Activated CD4-positive, alpha-beta memory T cell treated with anti-CD3 and anti-CD28 coated beads for 36 hours (primary cell): ENCODE measurements around the gene SPATA24. TPM values are rescaled to one million over a fixed set of nuclear protein-coding genes. Genes with fewer than 3 reads are reported as not detected.
"Not testable (repeated sequence)": the region's sequence is repeated elsewhere in the genome, so short reads cannot be mapped to it uniquely, and the experiment has no call there.

Experiments
- CTCF ChIA-PET: fragments of 350-600 bp; sonication (Branson Sonifier 250); formaldehyde crosslinking; loops from one replicate; lab custom pipeline; 2021; ENCODE audit warnings: antibody characterized with exemption, inconsistent platforms; lab: Charles Lee
- POLR2A ChIA-PET: fragments of 350-600 bp; sonication (Branson Sonifier 250); formaldehyde crosslinking; loops from one replicate; lab custom pipeline; 2021; ENCODE audit warnings: antibody characterized with exemption; lab: Charles Lee
- DNase-seq: peaks from one replicate; pipeline ENCODE4 v3.0.0-alpha.2; 2020
- H3K27ac Mint-ChIP-seq: one replicate; pipeline ENCODE4 v1.8.0; 2021; ENCODE audit warnings: mixed read lengths
- H3K27me3 Mint-ChIP-seq: one replicate; pipeline ENCODE4 v1.8.0; 2021; ENCODE audit warnings: mixed read lengths
- H3K36me3 Mint-ChIP-seq: one replicate; pipeline ENCODE4 v1.8.0; 2021; ENCODE audit warnings: mixed read lengths
- H3K4me1 Mint-ChIP-seq: one replicate; pipeline ENCODE4 v1.8.0; 2021; ENCODE audit warnings: low read depth, mixed read lengths
- H3K4me3 Mint-ChIP-seq: one replicate; pipeline ENCODE4 v1.8.0; 2021; ENCODE audit warnings: mild to moderate bottlenecking, mixed read lengths
- H3K9me3 Mint-ChIP-seq: one replicate; pipeline ENCODE4 v1.8.0; 2021; ENCODE audit warnings: mixed read lengths
- intact Hi-C: fragments of 100-400 bp; cut with micrococcal nuclease; formaldehyde crosslinking; loops from one replicate; pipeline ENCODE4 v1.15.1; 2023
- total RNA-seq, 2 experiments: library from RNA; stranded (reverse); gene quantifications; one replicate each; pipeline ENCODE4 v1.2.3, GENCODE V29; 2021

The SPATA24 gene
- total RNA-seq, 2 experiments from 2014 or later = 3.7 to 5.2 TPM

- no peaks in the 10 kb centered on the region for H3K27me3 Mint-ChIP-seq
- peaks cover 5% of the 10 kb centered on the region for H3K36me3 Mint-ChIP-seq
- CTCF ChIA-PET = interaction anchor here (1.1 kb wide), 1 partner anchor 34 kb away, joined by 3 read pairs; no protein-coding TSS in a partner anchor
- H3K4me1 Mint-ChIP-seq = peaks cover 52% of the 10 kb centered on the region
- peak overlapping the region; percentile 20 for H3K4me3 Mint-ChIP-seq
- H3K27ac Mint-ChIP-seq = peak overlapping the region; percentile 38
- POLR2A ChIA-PET = no interaction called here
- no peak for DNase-seq
- intact Hi-C loops = no loop called here
- H3K9me3 Mint-ChIP-seq = no peaks in the 10 kb centered on the region
Observed at GRCh38 chr5:139388198-139388821, 15.6 kb downstream of the SPATA24 start.

DNA sequence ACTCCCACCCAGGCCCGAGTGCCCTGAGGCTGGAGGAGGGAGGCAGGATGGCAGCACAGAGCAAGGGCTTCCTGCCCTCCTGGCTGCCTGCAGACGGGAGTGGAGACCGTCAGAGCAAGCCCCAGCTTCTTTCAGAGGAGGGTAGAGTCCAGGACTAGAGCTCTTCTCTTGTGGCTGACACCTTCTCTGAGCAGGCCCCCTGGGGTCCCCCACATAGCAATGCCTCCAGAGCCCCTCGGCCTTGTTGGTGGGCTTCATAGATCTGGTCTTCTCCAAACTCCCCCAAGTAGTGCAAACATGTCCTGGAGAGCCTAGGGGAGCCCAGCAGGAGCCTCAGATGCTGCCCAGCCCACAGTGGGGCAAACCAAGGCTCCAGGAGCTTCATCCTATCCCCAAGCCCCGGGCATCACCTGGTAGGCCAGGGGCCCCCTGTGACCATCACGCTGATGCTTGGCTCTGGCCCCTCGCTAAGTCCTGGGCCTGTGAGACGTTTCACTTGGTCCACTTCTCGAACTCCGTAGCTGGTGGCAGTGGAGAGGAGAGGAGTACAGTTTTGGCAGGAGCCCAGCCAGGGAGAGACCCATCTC is 16.2 kb downstream of the SPATA24 start:
- Mint-ChIP-seq H3K27me3 (no peaks in the 10 kb centered on the region), H3K27ac (peak overlapping the region; percentile 38), H3K36me3 (peaks cover 4% of the 10 kb centered on the region), H3K4me3 (no peak overlapping the region), H3K4me1 (peaks cover 52% of the 10 kb centered on the region), H3K9me3 (no peaks in the 10 kb centered on the region)
- ChIA-PET POLR2A (no interaction called here), CTCF (interaction anchor here (1.1 kb wide), 1 partner anchor 35 kb away, joined by 3 read pairs; no protein-coding TSS in a partner anchor)
- DNase-seq = no peak
- intact Hi-C loops = no loop called here

DNA sequence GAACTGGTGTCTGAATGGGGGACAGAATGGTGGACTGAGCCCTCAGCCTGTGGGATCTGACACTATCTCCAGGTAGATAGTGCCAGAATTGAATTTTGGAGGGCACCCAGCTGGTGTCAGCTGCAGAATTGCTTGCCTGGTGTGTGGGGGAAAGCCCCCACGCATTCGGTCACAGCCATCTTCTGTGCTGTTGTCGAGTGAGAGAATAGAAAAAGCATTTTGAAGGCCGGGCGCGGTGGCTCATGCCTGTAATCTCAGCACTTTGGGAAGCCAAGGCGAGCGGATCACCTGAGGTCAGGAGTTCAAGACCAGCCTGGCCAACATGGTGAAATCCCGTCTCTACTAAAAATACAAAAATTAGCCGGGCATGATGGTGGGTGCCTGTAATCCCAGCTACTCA is 16.9 kb downstream of the SPATA24 start:
- CTCF ChIA-PET = interaction anchor here (2.0 kb wide), 1 partner anchor 15 kb away, joined by 7 read pairs; no protein-coding TSS in a partner anchor
- POLR2A ChIA-PET, H3K4me3 Mint-ChIP-seq, H3K36me3 Mint-ChIP-seq, H3K27me3 Mint-ChIP-seq, intact Hi-C loops, DNase-seq, H3K27ac Mint-ChIP-seq, H3K9me3 Mint-ChIP-seq: not testable (repeated sequence)
- peaks cover 52% of the 10 kb centered on the region for H3K4me1 Mint-ChIP-seq

GRCh38 chr5:139386050-139386438 is 17.8 kb downstream of the SPATA24 start:
- H3K36me3 Mint-ChIP-seq = no peaks in the 10 kb centered on the region
- CTCF ChIA-PET = interaction anchor here (0.9 to 2.0 kb wide), 2 partner anchors 16 to 44 kb away, joined by 3 to 7 read pairs; partner anchors contain the start of gene PAIP2
- no peaks in the 10 kb centered on the region for H3K27me3 Mint-ChIP-seq
- DNase-seq = no peak
- no peak overlapping the region for H3K4me3 Mint-ChIP-seq
- POLR2A ChIA-PET = no interaction called here
- H3K4me1 Mint-ChIP-seq = peaks cover 43% of the 10 kb centered on the region
- intact Hi-C loops = no loop called here
- H3K9me3 Mint-ChIP-seq = no peaks in the 10 kb centered on the region
- peak overlapping the region; percentile 77 for H3K27ac Mint-ChIP-seq

- no peaks in the 10 kb centered on the region for H3K27me3 Mint-ChIP-seq
- POLR2A ChIA-PET = interaction anchor here (0.6 to 1.1 kb wide), 3 partner anchors 10 to 515 kb away, joined by 3 read pairs; no protein-coding TSS in a partner anchor
- intact Hi-C loops = no loop called here
- H3K27ac Mint-ChIP-seq = peak overlapping the region; percentile 77
- no peaks in the 10 kb centered on the region for H3K9me3 Mint-ChIP-seq
- H3K4me3 Mint-ChIP-seq = peak overlapping the region; percentile 49
- H3K36me3 Mint-ChIP-seq = no peaks in the 10 kb centered on the region
- peaks cover 36% of the 10 kb centered on the region for H3K4me1 Mint-ChIP-seq
- peak; percentile 44 for DNase-seq
- CTCF ChIA-PET = interaction anchor here (0.9 to 2.0 kb wide), 2 partner anchors 17 to 44 kb away, joined by 3 to 7 read pairs; partner anchors contain the start of gene PAIP2
Observed at GRCh38 chr5:139385061-139386049, 18.5 kb downstream of the SPATA24 start.

- Mint-ChIP-seq H3K4me1 (peaks cover 29% of the 10 kb centered on the region), H3K4me3 (no peak overlapping the region), H3K36me3 (no peaks in the 10 kb centered on the region), H3K9me3 (no peaks in the 10 kb centered on the region), H3K27me3 (no peaks in the 10 kb centered on the region), H3K27ac (peak overlapping the region; percentile 77)
- intact Hi-C loops = no loop called here
- no peak for DNase-seq
- POLR2A ChIA-PET = interaction anchor here (0.9 to 1.1 kb wide), 2 partner anchors 10 to 32 kb away, joined by 3 read pairs; no protein-coding TSS in a partner anchor
- CTCF ChIA-PET = no interaction called here
Observed at GRCh38 chr5:139384591-139385051, 19.3 kb downstream of the SPATA24 start.

DNA sequence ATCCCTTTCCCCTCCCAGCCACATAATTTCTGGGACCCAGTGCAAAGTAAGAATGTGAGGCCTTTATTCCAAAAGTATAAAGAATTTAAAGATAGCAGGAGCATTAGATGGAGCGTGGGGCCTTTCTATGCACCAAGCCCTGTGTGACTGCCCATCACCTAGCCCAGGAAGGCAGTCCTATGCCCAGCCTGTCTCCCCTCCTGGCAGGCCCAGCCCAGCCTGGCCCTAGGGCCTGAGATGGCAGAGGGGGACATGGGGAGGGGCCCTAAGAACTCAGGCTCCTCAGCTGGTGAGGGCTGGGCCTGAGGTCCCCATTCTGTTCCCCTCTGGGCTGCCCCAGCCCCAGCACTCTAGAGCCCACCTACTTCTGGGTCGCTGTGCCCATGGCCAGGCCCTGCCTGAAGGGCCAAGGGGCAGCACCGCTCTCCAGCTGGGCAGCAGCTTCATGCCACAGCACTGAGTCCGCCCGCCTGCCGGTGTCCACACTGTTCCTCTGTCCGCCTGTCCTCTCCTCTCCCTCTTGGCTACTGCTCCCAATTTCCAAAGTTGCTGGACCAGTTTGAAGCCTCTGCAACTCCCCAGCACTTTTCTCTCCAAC is 19.8 kb downstream of the SPATA24 start:
- peak overlapping the region; percentile 4 for H3K27ac Mint-ChIP-seq
- POLR2A ChIA-PET = interaction anchor here (0.9 to 1.1 kb wide), 2 partner anchors 9 to 32 kb away, joined by 3 read pairs; no protein-coding TSS in a partner anchor

GRCh38 chr5:139383275-139383992 is 20.5 kb downstream of the SPATA24 start, which contains the start of gene SLC23A1:
SLC23A1 (minus strand) TSS chr5:139383297; CDS start chr5:139383253, 44 bp downstream.
- POLR2A ChIA-PET = no interaction called here
- H3K27ac Mint-ChIP-seq = no peak within 1 kb of the TSS
- intact Hi-C loops = no loop called here
- peaks cover 23% of the 10 kb centered on the region for H3K4me1 Mint-ChIP-seq
- H3K9me3 Mint-ChIP-seq = no peaks in the 10 kb centered on the region
- DNase-seq = no peak
- H3K27me3 Mint-ChIP-seq = no peaks in the 10 kb centered on the region
- CTCF ChIA-PET = interaction anchor here (1.4 kb wide), 1 partner anchor 133 kb away, joined by 3 read pairs; no protein-coding TSS in a partner anchor
- no peak within 1 kb of the TSS for H3K4me3 Mint-ChIP-seq
- no peaks in the 10 kb centered on the region for H3K36me3 Mint-ChIP-seq

More for the DNA sequence above, 19.8 kb downstream of the SPATA24 start:
- Mint-ChIP-seq H3K36me3 (no peaks in the 10 kb centered on the region), H3K27me3 (no peaks in the 10 kb centered on the region), H3K4me3 (no peak overlapping the region), H3K9me3 (no peaks in the 10 kb centered on the region), H3K4me1 (peaks cover 24% of the 10 kb centered on the region)
- no peak for DNase-seq
- CTCF ChIA-PET = interaction anchor here (1.4 kb wide), 1 partner anchor 133 kb away, joined by 3 read pairs; no protein-coding TSS in a partner anchor
- intact Hi-C loops = no loop called here

DNA sequence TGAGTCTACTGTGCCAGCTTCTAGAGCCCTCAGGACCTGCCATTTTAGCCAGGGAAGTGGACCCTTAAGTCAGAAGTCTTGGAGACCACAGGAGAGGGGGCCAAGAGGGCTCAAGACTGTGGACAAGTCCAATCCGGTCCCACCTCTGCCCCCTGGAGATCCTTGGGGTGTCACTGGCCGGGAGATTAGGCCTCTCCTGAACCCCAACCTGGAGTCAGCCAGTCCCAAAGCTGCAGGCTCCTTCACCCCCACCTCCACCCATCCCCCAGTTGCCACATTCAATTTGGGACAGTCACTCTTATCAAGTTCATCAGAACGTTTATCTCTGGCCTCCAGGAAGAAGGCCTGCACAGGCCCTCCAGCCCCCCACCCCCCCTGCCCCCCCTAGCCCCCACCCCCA is 21.1 kb downstream of the SPATA24 start:
- ChIA-PET CTCF (interaction anchor here (1.4 kb wide), 1 partner anchor 132 kb away, joined by 3 read pairs; no protein-coding TSS in a partner anchor), POLR2A (no interaction called here)
- no peak for DNase-seq
- intact Hi-C loops = no loop called here
- no peak overlapping the region for H3K27ac Mint-ChIP-seq
- H3K9me3 Mint-ChIP-seq = no peaks in the 10 kb centered on the region
- no peaks in the 10 kb centered on the region for H3K36me3 Mint-ChIP-seq
- no peak overlapping the region for H3K4me3 Mint-ChIP-seq
- H3K4me1 Mint-ChIP-seq = peaks cover 23% of the 10 kb centered on the region
- no peaks in the 10 kb centered on the region for H3K27me3 Mint-ChIP-seq

- ChIA-PET POLR2A (interaction anchor here (1.1 kb wide), 1 partner anchor 9 kb away, joined by 3 read pairs; no protein-coding TSS in a partner anchor), CTCF (interaction anchor here (1.4 kb wide), 1 partner anchor 131 kb away, joined by 3 read pairs; no protein-coding TSS in a partner anchor)
- Mint-ChIP-seq H3K36me3 (no peaks in the 10 kb centered on the region), H3K4me3 (no peak overlapping the region), H3K27me3 (no peaks in the 10 kb centered on the region), H3K4me1 (peaks cover 23% of the 10 kb centered on the region), H3K27ac (no peak overlapping the region), H3K9me3 (no peaks in the 10 kb centered on the region)
- intact Hi-C loops = no loop called here
- DNase-seq = no peak
Observed at GRCh38 chr5:139381837-139382761, 21.8 kb downstream of the SPATA24 start.
